NCI-H2029 treated with DMSO at 0.1 percent for 48 hours (cell line): ENCODE results near the gene XPR1.

ENCODE experiments used
- DNase-seq: peaks from one replicate; lab custom pipeline; 2025; lab: John Stamatoyannopoulos, UW

The XPR1 gene

DNA sequence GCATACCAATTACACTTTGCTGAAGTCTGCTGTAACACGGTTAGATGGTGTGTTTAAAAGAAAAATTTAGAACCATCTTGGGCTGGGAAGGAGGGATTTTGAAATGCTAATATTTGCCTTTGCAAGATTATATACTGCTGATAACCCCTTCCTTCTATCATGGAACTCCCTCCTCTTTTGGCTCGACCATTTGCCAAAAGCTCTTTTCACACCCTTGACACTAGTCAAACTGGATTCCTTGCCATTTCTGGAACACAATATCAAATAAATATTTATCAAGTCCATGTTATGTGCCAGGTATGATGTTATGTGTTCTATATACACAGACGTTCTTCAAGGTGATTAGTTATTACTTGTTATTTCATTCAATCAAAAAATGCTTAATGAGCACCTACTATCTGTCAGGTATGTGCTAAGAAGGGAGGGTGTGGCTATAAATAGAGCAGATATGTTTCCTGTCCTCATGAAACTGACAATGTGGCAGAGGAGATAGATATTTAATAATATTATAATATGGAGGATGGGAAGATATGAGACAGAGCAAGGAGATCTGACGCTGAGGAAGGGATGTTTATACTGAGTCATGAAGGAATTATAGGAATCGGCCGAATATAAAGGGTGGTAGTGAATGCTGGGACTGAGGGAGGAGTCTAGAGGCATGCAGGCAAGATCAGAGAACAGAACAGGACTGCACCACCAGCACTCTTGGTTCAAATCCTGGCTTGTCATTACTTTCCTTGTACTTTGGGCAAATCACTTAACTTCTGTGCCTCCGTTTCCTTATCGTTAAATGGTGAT, 16.1 kb upstream of the XPR1 start:
- DNase-seq, result peak; percentile 81

DNA sequence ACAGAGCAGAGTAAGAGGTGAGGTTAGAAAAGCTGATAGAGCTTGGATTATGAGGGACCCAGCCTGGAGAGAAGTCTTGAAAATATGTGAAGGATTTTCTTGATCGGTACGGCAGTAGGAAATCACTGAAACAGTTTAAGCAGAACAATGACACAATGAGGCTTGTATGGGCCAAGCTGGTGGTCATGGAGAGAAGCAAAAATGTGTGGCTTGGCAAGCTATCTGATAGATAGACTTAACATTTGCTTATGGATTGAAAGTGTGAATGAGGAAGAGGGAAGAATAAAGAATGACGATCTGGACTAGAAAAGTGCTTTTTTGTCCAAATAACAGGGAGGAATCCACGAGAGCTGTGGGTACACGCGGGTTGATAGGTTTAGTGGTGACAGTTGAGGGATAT, 15.4 kb upstream of the XPR1 start:
- DNase-seq, result no peak

DNA sequence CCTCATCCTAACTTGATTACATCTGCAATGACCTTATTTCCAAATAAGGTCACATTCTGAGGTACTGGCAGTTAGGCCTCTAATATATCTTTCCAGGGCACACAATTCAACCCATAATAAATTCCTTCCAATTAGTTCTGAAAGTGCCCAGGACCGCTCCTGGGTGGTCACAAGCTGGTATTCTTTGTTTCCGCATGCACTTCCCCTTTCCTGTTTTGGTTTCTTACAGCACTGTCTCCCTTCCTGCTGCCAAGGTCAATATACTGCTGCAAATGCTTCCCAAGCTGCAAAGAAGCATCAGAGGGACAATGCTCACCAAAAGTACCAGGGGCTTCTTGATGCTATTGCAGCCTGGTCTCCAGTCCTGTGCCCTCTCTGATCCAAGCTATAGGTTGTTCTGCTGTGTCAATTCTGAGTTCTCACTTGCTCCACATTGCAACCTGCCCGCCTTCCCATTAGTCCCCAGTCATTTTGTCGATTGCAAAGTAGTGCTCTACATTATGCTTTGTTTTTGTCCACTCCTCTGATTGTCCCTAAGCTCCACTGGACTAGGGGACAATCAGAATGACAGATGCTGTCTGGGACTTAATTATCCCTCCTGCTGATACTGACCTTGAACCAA, 13.9 kb upstream of the XPR1 start:
- no peak for DNase-seq

DNA sequence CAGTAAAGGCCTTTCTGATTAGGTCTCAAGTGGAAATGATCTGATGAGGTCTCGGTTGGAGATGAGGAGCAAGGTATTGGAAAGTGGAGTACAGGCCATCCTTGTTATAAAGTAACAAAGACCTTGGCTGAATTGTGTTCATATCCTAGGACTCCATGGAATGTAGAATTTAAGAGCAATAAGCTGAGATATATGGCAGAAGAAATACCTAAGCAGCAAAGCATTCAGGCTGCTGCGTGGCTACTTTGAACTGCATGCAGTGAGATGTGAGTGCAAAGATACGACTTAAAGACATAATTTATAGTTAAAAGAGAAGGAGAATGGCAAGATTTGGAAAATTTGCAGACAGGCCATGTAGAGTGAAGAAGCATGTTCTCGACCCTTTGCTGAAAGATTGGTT, 11.2 kb upstream of the XPR1 start:
- DNase-seq, result no peak

DNA sequence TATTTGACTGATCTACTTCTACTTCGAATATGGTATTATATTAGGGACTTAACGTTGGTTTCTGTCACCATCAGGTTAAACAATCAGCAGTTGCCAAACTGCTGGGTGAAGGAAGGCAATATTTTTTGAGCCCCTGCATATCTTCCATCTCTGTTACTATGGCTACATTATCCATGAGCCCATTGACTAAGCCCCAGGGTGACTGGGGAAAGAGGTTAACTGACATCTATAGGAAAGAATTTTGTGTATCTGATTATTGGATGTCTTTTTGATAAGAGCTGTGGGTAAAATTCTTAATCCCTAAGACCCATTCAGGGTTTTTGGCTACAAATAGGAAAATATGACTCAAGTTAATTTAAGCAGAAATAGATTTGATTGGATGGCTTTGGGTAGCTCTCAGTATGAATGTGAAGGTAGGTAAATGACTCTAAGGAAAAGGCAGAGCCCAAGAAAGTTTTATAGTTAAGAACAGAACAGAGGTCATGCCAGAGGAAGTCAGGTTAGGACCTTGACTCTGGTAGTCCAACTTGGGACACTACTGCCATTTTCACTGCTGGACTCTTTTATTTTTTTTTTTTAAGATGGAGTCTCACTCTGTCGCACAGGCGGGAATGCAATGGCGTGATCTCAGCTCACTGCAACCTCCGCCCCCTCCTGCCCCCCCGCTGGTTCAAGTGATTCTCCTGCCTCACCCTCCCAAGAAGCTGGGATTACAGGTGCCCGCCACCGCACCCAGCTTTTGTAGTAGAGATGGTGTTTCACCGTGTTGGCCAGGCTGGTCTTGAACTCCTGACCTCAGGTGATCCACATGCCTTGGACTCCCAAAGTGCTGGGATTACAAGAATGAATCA, 8.9 kb upstream of the XPR1 start:
- DNase-seq, result no peak

DNA sequence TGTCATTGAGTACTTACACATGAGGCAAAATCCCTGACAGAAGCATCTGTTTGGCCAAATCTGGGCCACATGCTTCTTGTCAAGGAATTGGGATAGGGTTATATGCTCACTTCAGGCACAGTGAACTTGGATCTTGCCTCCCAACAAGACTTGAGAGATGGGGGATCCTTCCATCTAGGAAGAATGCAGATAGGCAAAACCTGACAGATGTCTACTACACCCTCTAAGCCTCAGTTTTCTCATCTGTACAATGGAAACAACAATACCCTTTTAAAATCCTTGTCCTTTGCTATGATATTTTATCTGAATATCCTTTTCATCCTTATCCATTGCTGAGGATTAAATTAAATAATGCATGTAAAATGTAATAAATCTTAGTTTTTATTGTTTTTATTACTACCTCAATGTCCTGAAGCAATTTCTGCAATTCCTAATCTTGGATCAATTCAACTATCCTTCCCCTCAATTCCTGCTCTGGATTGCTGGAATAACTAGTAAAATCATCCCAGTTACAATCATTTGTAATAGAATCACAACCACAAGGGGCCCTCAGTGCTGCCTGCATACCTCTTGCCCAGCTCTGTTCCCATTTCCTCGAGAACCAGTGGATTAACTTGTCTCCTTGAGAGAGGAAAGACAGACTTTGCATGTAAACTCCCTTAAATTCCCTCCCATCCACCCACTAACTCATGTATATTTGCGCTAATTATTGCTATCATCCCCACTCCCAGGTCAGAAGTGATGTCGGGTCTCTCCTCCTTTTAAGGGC, 8.1 kb upstream of the XPR1 start:
- no peak for DNase-seq

DNA sequence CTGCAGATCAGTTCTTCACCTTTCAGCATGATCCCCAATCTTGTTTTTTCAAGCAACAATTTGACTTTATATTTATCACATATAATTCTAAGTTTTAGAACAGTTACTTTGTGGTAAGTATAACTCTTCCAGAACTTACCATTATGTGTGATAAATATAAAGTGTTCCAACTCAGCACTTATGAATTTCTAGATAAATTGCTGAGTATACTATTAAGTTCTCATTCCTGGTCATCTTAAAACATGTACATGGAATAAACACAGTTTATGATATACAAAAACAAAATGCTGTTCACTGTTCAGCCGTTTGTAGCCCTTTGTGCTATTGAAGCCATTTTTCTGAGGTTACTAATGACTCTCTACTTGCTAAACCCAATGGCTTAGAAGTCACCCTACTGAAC, 5.1 kb upstream of the XPR1 start:
- DNase-seq, result no peak

DNA sequence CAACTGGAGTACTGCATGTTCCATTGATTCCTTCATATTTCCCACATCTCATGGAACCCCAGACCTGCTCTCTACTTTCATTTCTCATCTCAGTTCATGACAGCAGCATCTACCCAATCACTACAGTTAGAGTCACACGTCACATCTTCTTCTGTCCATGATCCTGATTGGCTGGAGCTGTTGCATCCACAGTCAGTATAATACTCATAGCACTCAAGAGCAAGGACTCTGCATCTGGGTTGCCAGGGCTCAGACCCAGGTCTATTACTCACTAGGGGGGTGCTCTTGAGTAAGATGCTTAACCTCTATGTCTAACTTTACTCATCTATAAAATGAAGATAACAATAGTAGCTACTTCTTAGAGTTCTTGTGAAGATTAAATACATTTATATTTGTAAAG, 4.4 kb upstream of the XPR1 start:
- no peak for DNase-seq

DNA sequence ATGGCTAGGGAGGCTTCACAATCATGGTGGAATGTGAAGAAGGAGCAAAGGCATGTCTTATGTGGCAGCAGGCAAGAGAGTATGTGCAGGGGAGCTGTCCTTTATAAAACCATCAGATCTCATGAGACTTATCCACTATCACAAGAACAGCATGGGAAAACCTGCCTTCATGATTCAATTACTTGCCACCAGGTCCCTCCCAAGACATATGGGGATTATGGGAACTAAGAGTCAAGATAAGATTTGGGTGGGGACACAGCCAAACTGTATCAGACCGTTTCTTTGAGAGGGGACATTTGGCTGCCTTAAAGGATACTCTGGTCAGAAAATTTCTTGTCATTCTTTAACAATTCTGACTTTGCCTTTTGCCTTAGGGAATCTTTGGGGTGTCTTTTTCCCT, 3.2 kb upstream of the XPR1 start:
- no peak for DNase-seq

DNA sequence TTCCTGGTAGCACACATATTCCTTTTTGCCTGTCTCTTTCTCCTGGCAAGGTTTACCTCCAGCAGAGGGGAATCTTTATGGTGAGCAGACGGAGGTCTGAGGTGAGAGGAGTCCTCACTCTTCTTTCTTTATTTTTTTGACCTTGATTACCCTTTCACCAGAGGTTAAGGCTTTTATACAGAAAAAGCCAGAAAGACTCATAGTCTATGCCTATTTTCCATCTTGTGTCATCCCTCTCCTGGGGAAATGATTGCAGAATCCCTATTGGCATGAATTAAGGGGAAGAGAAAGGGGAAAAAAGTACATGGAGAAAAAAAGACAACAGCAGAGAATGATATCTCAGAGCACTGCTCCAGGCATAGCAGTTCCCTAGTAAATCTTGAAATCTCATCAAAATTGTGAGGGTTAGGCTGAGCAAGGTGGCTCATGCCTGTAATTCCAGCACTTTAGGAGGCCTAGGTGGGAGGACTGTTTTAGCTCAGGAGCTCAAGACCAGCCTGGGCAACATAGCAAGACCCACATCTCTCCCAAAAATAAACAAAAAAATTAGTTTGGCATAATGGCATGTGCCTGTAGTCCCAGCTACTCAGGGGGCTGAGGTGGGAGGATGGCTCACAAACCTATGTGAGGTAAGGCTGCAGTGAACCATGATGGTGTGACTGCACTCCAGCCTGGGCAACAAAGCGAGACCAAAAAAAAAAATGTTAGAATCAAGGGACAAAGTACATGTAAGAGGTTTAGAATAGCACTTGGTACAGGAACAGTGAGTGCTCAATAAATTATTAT, 1.2 kb upstream of the XPR1 start:
- no peak for DNase-seq

DNA sequence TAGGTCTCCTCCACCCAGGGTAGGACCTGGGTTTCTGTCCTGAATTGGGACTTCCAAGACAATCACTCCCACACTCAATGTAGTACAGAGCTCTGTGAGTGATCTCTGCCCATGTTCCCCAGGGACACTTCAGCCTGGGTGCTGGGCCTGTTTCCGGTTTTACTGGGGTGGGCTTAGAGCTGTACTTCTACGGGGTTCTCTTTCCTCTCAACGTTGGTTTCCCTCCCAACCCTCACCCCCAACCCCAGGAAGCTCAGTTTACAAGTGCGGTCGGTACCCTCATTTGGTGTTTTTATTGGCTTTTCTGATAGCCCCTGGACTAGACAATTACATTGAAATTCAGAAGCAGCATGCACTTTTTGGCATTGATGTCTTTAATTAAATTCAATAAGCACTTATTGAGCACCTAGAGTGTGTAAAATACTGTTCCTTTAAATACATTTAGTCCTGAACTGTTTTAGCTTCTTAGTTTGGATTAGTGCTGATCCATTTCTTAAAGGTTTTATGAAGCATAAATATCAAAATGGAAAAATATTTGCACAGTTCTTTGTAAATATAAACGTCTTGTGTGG, 542 bp upstream of the XPR1 start:
- DNase-seq, result no peak

DNA sequence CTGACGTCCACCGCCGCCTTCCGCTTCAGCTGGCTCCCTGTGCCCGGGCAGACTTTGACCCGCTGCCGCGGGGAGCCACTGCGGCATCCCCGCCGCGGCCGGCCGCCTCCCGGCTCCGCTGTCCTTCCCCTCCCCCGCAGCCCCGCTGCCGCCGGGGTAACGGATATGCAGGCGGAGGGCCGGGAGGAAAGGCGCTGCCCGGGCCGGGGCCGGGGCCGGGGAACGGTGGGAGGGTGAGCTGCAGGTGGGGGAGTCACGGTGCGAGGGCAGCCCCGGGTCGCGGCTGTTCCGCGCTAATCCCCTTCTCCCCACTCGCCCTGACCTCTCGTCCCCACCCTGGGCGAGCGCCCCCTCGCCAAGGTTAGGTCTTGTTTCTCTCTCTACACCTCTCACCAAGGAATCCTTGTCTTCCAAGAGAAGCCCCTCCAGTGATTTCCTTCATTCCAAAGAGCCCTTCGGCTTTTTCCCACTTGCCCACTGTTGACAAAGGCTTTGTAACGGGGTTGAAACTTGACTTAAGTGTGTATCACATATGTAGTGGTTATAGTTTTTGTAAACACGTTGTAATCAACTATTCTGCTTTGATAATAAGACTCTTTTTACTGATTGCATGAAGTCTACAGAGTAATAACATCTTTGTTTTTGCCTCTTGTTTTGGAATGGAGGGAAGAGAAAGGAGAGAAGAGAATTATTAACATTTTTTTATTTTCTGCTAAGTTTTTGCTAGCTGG, 669 bp downstream of the XPR1 start:
- DNase-seq, result peak; percentile 25

DNA sequence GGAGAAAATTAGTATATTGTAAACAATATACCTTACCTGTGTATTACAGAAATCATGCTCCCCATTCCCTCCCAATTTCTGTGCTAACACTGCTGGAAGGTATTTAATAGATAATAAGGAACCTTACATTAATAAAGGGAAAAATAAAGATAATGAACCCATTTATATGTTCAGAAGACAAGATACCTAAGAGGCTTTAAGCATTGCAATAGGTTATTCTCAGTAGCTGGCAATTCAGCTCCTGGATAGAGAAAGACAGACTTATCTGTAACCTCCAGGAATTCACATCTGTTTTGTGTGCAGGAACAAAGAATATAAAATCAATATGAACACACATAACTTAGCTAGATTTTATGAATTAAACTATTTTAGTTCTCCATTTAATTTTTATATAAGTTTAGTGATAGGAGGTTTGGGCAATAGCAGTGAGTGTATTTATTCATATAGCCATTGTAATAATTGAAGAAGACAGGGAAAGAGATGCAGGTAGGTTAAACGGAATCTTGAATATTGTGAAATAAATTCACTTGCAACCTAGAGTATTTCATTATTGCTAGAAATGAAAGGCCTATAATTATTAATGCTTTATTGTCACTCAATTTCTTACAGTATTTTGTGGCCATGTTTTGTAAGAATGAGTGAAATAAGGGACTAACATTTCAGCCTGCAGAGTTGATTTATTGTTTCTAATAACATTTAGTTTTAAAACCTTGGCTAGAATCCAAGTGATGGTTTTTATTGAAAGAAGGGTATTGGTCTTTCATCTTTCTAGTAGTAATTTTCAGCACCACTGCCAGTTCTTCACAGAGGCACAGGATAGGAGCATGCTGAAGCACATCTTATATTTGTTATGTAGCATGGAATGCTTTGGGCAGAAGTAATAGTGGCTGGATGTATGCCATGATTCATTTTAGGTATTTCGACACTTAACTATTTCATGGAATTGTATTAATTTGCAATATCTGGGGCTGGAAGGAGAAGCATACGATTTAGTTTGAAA, 1.5 kb downstream of the XPR1 start:
- DNase-seq, result no peak

DNA sequence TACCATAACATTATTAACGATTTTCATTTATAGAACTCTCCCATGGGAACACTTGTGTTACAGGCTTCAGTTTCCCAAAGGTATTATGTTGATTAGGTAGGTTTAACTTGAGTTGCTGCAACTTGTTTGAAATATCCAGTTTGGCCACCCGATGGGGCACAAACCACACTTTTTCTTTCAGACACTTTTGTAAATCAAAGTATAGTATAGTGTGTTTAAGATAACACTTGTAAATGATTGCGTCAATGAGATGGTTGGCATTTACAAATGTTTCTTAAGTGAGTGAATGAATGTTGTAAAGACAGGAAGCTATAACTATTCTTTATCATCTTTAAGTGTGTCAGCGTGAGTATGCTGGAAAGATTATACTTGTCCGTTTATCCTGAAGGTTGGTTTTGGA, 4.3 kb downstream of the XPR1 start:
- no peak for DNase-seq

DNA sequence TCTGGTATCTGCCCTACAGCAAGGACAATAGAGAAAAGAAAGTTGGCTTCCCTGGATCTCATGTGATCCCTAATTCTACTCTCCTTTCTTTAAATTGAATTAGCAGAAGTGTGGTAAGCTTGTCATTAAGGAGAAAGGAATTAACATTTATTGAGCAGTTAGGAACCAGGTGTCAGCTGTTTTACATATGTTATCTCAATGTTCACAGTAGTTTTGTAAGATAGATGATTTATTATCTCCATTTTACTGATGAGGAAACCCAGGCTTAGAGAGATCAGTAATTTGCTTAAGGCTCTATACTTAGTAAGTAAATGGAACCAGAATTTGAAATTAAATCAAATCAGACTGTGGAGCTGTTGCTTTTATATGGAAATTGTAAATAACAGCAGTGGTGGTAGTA, 8.0 kb downstream of the XPR1 start:
- DNase-seq, result no peak

DNA sequence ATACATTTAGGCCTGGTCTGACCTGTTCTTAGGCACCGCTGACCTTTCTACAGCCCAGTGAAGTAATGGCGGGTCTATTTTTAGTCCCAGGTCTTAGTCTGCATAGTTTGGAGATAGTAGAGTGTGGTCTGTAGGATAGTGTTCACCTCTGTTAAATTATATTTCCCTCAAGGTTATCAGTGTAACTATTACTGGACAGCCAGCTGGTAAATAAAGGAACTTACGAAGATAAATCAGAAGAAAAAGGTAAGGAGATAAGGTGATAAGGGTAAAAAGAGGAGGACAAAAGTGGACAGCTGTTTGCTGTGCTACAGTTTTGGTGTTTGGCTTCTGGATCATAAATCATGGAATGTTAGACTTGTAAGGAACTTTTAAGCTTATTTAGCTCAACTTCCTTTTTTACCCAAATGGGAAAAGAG, 8.7 kb downstream of the XPR1 start:
- DNase-seq, result no peak

DNA sequence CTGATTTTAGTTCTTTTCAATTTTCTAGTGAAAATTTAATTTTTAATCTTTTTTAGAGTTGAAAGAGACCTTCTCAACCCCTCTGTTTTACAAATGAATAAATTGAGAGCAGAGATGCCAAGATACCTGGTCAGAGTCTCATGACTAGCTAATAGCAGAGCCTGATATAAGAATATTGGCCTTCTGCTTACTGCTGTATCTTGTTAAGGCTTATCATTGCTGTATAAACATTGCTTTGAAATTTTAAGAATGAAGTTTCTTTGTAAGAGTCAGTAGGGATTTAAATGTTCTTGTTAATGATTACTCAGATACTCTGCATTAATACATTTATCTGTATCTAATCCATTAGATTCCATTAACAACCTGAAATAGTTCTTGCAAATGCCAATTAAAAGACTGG, 9.8 kb downstream of the XPR1 start:
- DNase-seq, result no peak

DNA sequence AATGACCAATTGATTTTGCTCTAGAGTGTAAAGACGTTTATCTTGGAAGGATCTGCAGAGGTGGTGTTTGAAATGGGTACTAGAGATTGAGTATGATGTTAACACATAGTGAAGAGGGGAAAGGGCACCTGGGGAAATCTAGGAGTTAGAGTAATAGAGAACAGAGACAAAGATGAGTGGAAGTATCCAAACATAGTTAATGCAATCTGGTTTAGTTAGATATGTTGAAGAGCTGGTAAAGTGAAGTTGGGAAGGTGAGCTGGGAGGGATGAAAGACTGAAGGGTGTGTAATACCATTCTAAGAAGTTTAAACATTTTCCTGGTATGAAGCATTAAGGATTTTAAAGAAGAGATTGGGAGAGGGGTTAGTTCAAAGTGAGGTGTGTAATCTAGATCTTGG, 11.0 kb downstream of the XPR1 start:
- DNase-seq, result peak; percentile 3

DNA sequence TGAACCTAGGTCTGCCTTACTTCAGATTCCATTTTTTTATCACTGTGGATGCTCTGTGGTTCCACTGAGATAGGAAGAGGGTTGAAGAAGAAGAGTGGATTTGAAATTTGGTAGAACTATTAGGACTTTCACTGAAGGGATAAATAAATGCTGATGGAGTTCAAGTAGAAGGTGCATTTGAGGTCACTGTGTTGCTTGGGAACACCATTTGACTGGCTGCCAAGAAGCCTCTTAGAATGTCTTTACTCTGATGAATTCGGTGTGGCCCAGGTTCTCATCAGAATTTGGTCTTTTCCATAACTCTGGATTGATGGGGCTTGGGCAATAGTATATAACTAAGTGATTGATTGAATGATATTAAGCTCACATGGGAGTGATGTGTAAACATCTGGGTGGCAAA, 11.9 kb downstream of the XPR1 start:
- DNase-seq, result peak; percentile 13
